CD4-positive, alpha-beta memory T cell (primary cell): ENCODE data around the gene ASCC2. TPM values are rescaled to one million over a fixed set of nuclear protein-coding genes. Genes with fewer than 3 reads are reported as not detected.

Experiments
- CTCF ChIA-PET: fragments of 350-600 bp; sonication (Branson Sonifier 250); formaldehyde crosslinking; loops from one replicate; lab custom pipeline; 2021; ENCODE audit warnings: inconsistent platforms; ENCODE audit not compliant: partially characterized antibody; lab: Charles Lee
- POLR2A ChIA-PET: fragments of 350-600 bp; sonication (Branson Sonifier 250); formaldehyde crosslinking; loops from one replicate; lab custom pipeline; 2021; ENCODE audit not compliant: partially characterized antibody; lab: Charles Lee
- DNase-seq, 5 donors: peaks; one replicate each; pipeline versions ENCODE4 v3.0.0 to v3.0.0-alpha.2; 2020 to 2022; ENCODE audit warnings: mixed read lengths in 1 of 5
- H3K27ac ChIP-seq: one replicate; pipeline ENCODE4 v1.7.0; 2013; ENCODE audit warnings: low read depth, low read length
- H3K27me3 ChIP-seq: 2 replicates; pipeline ENCODE4 v1.7.0; 2013; ENCODE audit warnings: mild to moderate bottlenecking, low read length, moderate library complexity; ENCODE audit not compliant: insufficient read depth
- H3K36me3 ChIP-seq: 2 replicates; pipeline ENCODE4 v1.7.0; 2013; ENCODE audit warnings: mild to moderate bottlenecking, low read length, moderate library complexity; ENCODE audit not compliant: insufficient read depth
- H3K4me1 ChIP-seq: 2 replicates; pipeline ENCODE4 v1.7.0; 2013; ENCODE audit warnings: mild to moderate bottlenecking, low read length, moderate library complexity; ENCODE audit not compliant: insufficient read depth
- H3K4me3 ChIP-seq, 2 donors: one replicate each; pipeline ENCODE4 v1.7.0; 2013; ENCODE audit warnings: low read length in 2 of 2, mild to moderate bottlenecking in 1 of 2
- H3K9me3 ChIP-seq, 2 donors: one replicate each; pipeline ENCODE4 v1.7.0; 2013; ENCODE audit warnings: low read length in 2 of 2, control low read depth in 1 of 2; ENCODE audit not compliant: control insufficient read depth in 1 of 2
- H3K27ac Mint-ChIP-seq, 7 donors: one replicate each; pipeline ENCODE4 v1.8.0; 2020 to 2021; ENCODE audit warnings: mixed read lengths in 7 of 7, mild to moderate bottlenecking in 6 of 7, inconsistent platforms in 3 of 7, moderate library complexity in 3 of 7
- H3K27me3 Mint-ChIP-seq, 2 donors: one replicate each; pipeline ENCODE4 v1.8.0; 2020 to 2021; ENCODE audit warnings: mixed read lengths in 2 of 2
- H3K36me3 Mint-ChIP-seq, 2 donors: one replicate each; pipeline ENCODE4 v1.8.0; 2020 to 2021; ENCODE audit warnings: mixed read lengths in 2 of 2, inconsistent platforms in 1 of 2, mild to moderate bottlenecking in 1 of 2
- H3K4me1 Mint-ChIP-seq, 4 donors: one replicate each; pipeline ENCODE4 v1.8.0; 2020 to 2021; ENCODE audit warnings: mixed read lengths in 4 of 4, mild to moderate bottlenecking in 1 of 4
- H3K4me3 Mint-ChIP-seq, 8 donors: one replicate each; pipeline ENCODE4 v1.8.0; 2020 to 2021; ENCODE audit warnings: mixed read lengths in 8 of 8, mild to moderate bottlenecking in 7 of 8, moderate library complexity in 6 of 8, inconsistent platforms in 3 of 8
- H3K9me3 Mint-ChIP-seq, 8 donors: one replicate each; pipeline ENCODE4 v1.8.0; 2020 to 2021; ENCODE audit warnings: mixed read lengths in 8 of 8, mild to moderate bottlenecking in 5 of 8, inconsistent platforms in 3 of 8, moderate library complexity in 1 of 8
- intact Hi-C: fragments of 100-400 bp; cut with micrococcal nuclease; formaldehyde crosslinking; loops from one replicate; pipeline ENCODE4 v1.15.1; 2023
- polyA plus RNA-seq, 2 donors: library from polyadenylated mRNA; unstranded; fragments of 300-500 nt; fragmentation: Illumina TruSeq; gene quantifications; one replicate each; pipeline ENCODE4 v1.2.3, GENCODE V29; 2021
- total RNA-seq, 2 experiments: library from RNA; stranded (reverse); gene quantifications; one replicate each; pipeline ENCODE4 v1.2.3, GENCODE V29; 2021

The ASCC2 gene
- total and polyA plus RNA-seq, 4 experiments from 2014 or later: 21.4 to 88.7 (median 75.0) TPM

- intact Hi-C loops: no loop called here
- Histone ChIP-seq H3K27me3 (no peaks in the 10 kb centered on the region), H3K4me3 (no peak overlapping the region), H3K36me3 (peaks cover 60% of the 10 kb centered on the region), H3K27ac (no peak overlapping the region), H3K9me3 (no peaks in the 10 kb centered on the region), H3K4me1 (no peaks in the 10 kb centered on the region)
- ChIA-PET CTCF (no interaction called here), POLR2A (no interaction called here)
- no peaks in the 10 kb centered on the region for H3K4me1 Mint-ChIP-seq
- H3K27me3 Mint-ChIP-seq: no peaks in the 10 kb centered on the region
- peaks cover 41 to 76% of the 10 kb centered on the region in 2 donors for H3K36me3 Mint-ChIP-seq
- DNase-seq: no peak
- no peaks in the 10 kb centered on the region for H3K9me3 Mint-ChIP-seq
- H3K4me3 Mint-ChIP-seq: no peak overlapping the region
- H3K27ac Mint-ChIP-seq: no peak overlapping the region
These were observed 44.7 kb downstream of the ASCC2 start for GRCh38 chr22:29793396-29793795.

GRCh38 chr22:29790061-29790460 lies 48.0 kb downstream of the ASCC2 start:
- Mint-ChIP-seq H3K4me3 (no peak overlapping the region), H3K9me3 (no peaks in the 10 kb centered on the region), H3K27me3 (no peaks in the 10 kb centered on the region), H3K4me1 (no peaks in the 10 kb centered on the region), H3K27ac (no peak overlapping the region), H3K36me3 (peaks cover 33 to 63% of the 10 kb centered on the region in 2 donors)
- CTCF ChIA-PET: no interaction called here
- Histone ChIP-seq H3K9me3 (no peaks in the 10 kb centered on the region), H3K4me1 (no peaks in the 10 kb centered on the region), H3K27ac (no peak overlapping the region), H3K36me3 (peaks cover 40% of the 10 kb centered on the region), H3K4me3 (no peak overlapping the region), H3K27me3 (no peaks in the 10 kb centered on the region)
- POLR2A ChIA-PET: no interaction called here
- DNase-seq: no peak
- intact Hi-C loops: no loop called here

- ChIA-PET CTCF (interaction anchor here (0.5 kb wide), 1 partner anchor 32 kb away, joined by 3 read pairs; no protein-coding TSS in a partner anchor), POLR2A (no interaction called here)
- no peaks in the 10 kb centered on the region for H3K4me1 Mint-ChIP-seq
- Histone ChIP-seq H3K27ac (no peak overlapping the region), H3K4me3 (no peak overlapping the region), H3K9me3 (no peaks in the 10 kb centered on the region), H3K4me1 (no peaks in the 10 kb centered on the region), H3K36me3 (peaks cover 35% of the 10 kb centered on the region), H3K27me3 (no peaks in the 10 kb centered on the region)
- no peak for DNase-seq
- H3K27ac Mint-ChIP-seq: no peak overlapping the region
- H3K9me3 Mint-ChIP-seq: no peaks in the 10 kb centered on the region
- intact Hi-C loops: no loop called here
- no peaks in the 10 kb centered on the region for H3K27me3 Mint-ChIP-seq
- H3K36me3 Mint-ChIP-seq: peaks cover 29 to 56% of the 10 kb centered on the region in 2 donors
- H3K4me3 Mint-ChIP-seq: no peak overlapping the region
These were observed 49.5 kb downstream of the ASCC2 start for GRCh38 chr22:29788339-29789279.

DNA sequence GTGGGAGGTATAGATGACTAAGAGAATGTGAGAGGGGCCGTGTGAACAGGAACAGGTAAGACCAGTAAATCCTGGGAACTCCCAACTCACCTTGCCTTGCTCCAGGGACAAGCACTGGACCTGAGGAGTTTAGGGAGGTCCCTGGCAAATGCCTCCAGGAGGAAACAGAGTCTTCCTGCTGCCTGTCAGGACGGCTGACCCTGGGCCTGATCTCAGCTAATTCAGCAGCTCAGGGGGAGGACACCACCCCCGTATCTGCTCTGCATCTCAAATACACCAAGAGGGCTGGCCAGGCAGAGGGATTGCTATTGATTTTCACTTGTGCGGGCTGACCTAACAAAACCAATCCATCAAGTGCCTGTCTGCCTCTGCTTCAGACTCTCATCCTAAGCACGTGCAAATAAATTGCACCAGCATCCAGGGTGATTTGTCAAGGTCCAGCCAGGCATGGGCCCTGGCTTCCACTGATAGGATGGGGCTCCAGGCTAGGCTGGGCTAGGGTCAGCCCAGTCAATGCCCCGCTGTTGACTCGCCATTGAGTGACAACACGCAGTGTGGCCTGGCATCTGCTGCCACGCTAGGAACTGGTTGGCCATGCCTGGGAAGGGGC lies 50.6 kb downstream of the ASCC2 start:
- intact Hi-C loops: no loop called here
- Mint-ChIP-seq H3K27ac (peak overlapping the region in 1 of 7 donors; percentile 12), H3K4me1 (no peaks in the 10 kb centered on the region), H3K4me3 (no peak overlapping the region), H3K27me3 (no peaks in the 10 kb centered on the region), H3K9me3 (no peaks in the 10 kb centered on the region), H3K36me3 (peaks cover 26 to 46% of the 10 kb centered on the region in 2 donors)
- Histone ChIP-seq H3K27me3 (no peaks in the 10 kb centered on the region), H3K4me3 (no peak overlapping the region), H3K4me1 (no peaks in the 10 kb centered on the region), H3K9me3 (no peaks in the 10 kb centered on the region), H3K36me3 (peaks cover 24% of the 10 kb centered on the region), H3K27ac (no peak overlapping the region)
- DNase-seq: no peak
- ChIA-PET CTCF (no interaction called here), POLR2A (no interaction called here)

- no peaks in the 10 kb centered on the region for H3K4me1 Mint-ChIP-seq
- ChIA-PET CTCF (no interaction called here), POLR2A (no interaction called here)
These were observed 52.0 kb downstream of the ASCC2 start for GRCh38 chr22:29786031-29786430.

DNA sequence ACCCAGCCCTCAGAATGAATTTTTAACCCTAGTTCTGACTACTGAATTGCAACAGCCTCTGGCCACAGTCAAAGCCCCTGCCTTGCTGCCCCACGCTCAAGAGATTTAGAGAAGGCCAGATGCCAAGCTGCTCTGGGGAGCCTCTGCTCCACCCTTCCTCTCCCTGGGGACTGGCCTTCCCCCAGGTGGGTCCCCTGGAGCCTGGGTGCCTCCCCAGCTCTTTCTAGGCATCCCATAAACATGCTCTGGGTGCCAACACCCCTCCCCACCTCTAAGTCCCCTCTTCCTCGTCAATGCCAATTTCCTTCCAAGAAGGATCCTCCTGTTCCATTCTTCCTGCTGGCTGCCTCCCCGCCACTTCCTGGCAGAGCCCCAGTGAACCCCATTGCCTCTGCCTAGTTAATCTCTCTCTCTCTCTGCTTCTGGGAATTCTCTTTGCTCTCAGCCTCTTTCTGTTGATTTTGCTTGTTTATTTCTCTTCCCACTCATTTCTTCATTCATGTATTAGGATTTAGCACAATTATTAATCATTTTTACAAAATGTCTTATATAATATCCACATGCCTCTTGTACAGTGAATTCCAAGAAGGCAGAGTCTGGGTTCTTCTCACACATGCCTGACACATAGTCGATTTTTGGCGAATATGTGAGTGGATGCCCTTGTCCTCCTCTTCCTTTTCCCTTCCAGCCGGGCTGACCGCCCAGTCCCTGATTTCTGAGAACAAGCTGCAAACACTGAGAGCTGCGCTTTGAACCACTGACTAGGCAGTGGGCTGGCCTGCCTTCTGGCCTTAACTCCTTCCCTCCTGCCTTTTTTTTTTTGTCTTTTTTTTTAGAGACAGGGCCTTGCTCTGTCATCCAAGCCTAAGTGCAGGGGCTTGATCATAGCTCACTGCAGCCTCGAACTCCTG lies 53.4 kb downstream of the ASCC2 start:
- Mint-ChIP-seq H3K27me3 (no peaks in the 10 kb centered on the region), H3K9me3 (no peaks in the 10 kb centered on the region), H3K27ac (no peak overlapping the region), H3K4me3 (peak overlapping the region in 1 of 8 donors; percentile 49), H3K36me3 (peaks cover 14 to 22% of the 10 kb centered on the region in 2 donors), H3K4me1 (no peaks in the 10 kb centered on the region)
- Histone ChIP-seq H3K36me3 (peaks cover 4% of the 10 kb centered on the region), H3K27me3 (no peaks in the 10 kb centered on the region), H3K4me3 (no peak overlapping the region), H3K27ac (no peak overlapping the region), H3K4me1 (no peaks in the 10 kb centered on the region), H3K9me3 (no peaks in the 10 kb centered on the region)
- POLR2A ChIA-PET: no interaction called here
- intact Hi-C loops: no loop called here
- CTCF ChIA-PET: interaction anchor here (0.6 kb wide), 1 partner anchor 200 kb away, joined by 3 read pairs; no protein-coding TSS in a partner anchor
- DNase-seq: no peak

More at GRCh38 chr22:29786031-29786430, 52.0 kb downstream of the ASCC2 start:
- Histone ChIP-seq H3K4me3 (no peak overlapping the region), H3K36me3 (peaks cover 14% of the 10 kb centered on the region), H3K27me3 (no peaks in the 10 kb centered on the region), H3K9me3 (no peaks in the 10 kb centered on the region), H3K27ac (no peak overlapping the region), H3K4me1 (no peaks in the 10 kb centered on the region)
- no peaks in the 10 kb centered on the region for H3K27me3 Mint-ChIP-seq
- no peak for DNase-seq
- peak overlapping the region in 1 of 7 donors; percentile 62 for H3K27ac Mint-ChIP-seq
- H3K36me3 Mint-ChIP-seq: peaks cover 20 to 34% of the 10 kb centered on the region in 2 donors
- no peaks in the 10 kb centered on the region for H3K9me3 Mint-ChIP-seq
- no peak overlapping the region for H3K4me3 Mint-ChIP-seq
- intact Hi-C loops: no loop called here
